ENCODE data around the gene CLDN16. TPM values are rescaled to one million over a fixed set of nuclear protein-coding genes. Genes with fewer than 3 reads are reported as not detected.

CLDN16 gene
- total and polyA plus RNA-seq, 2 of the 4 experiments (the other 2 are of a cell fraction): under 0.01 to 0.09 TPM

- H3K27ac ChIP-seq (ENCODE audit: insufficient read depth, low read length): no peak overlapping the region
- no peaks in the 10 kb centered on the region for H3K36me3 ChIP-seq (ENCODE audit: control insufficient read depth, insufficient read depth, low read length)
- intact Hi-C loops (cut with micrococcal nuclease): loop anchor here (1.0 to 2.0 kb wide), 3 partner anchors 62 to 423 kb away; partner anchors contain the start of gene CLDN1
- no peaks in the 10 kb centered on the region; a peak in 1 of 4 replicates for H3K79me1 ChIP-seq (ENCODE audit: low read depth in 1 of 2, low read length in 2 of 2)
- no TSS peak for BruUV-seq (replicated peaks)
- no peaks in the 10 kb centered on the region; the same call in 1 of the 2 replicates for H3K9me1 ChIP-seq (ENCODE audit: insufficient read depth, low read length)
- peak overlapping the region; percentile 78 for H2AFZ ChIP-seq (replicated peaks; ENCODE audit: low read length, poor library complexity)
- DNase-seq (peak; percentile 69), ATAC-seq (ENCODE audit: low read depth) (peak; percentile 21; the same call in 1 of the 2 replicates)
- H3K18ac ChIP-seq (ENCODE audit: low read depth, low read length): 0 out of 2 replicates have a peak overlapping the region, but pooled peaks have one; percentile 14
- no peak overlapping the region for H3K23ac ChIP-seq (ENCODE audit: low read depth, low read length)
- peaks cover 5% of the 10 kb centered on the region for H3K4me1 ChIP-seq (ENCODE audit: control insufficient read depth, insufficient read depth, low read length)
- in situ Hi-C loops (cut with MboI; ENCODE audit: low sequenced_read_pairs): no loop called here
- no peak overlapping the region for H3K4me2 ChIP-seq (ENCODE audit: low read depth, low read length)
- H3K4ac ChIP-seq (ENCODE audit: low read depth, low read length): peak overlapping the region; percentile 47
- CTCF ChIA-PET: interaction anchor here (0.6 to 1.6 kb wide), 10 partner anchors 11 to 423 kb away, joined by 3 to 9 read pairs (median 4); partner anchors contain the start of gene CLDN1
- peak overlapping the region in 1 of 2 experiments; percentile 53; a peak in 2 of 4 replicates for H4K8ac ChIP-seq (ENCODE audit: low read depth in 2 of 2, low read length in 2 of 2)
- peak overlapping the region; percentile 46 for H2AK5ac ChIP-seq (ENCODE audit: low read depth, low read length)
- H2AK9ac ChIP-seq (replicated peaks; ENCODE audit: low read depth, low read length, poor library complexity): no peak overlapping the region
- no peaks in the 10 kb centered on the region for H3K27me3 ChIP-seq (ENCODE audit: control insufficient read depth, insufficient read depth, low read length)
- H2BK20ac ChIP-seq (ENCODE audit: low read depth, low read length): peak overlapping the region; percentile 87
- H3K4me3 ChIP-seq (ENCODE audit: insufficient read depth, low read depth, low read length): no peak overlapping the region
- H4K5ac ChIP-seq (ENCODE audit: low read depth, low read length): no peak overlapping the region; the same call in 1 of the 2 replicates
- no peak overlapping the region for H3K56ac ChIP-seq (ENCODE audit: extremely low read depth, insufficient read depth, low read length)
- POLR2A ChIA-PET (ENCODE audit: unreplicated experiment): no interaction called here
- no peak overlapping the region for H2BK5ac ChIP-seq (ENCODE audit: low read depth, low read length, poor library complexity, severe bottlenecking)
- H4K20me1 ChIP-seq (ENCODE audit: insufficient read depth, low read length): no peaks in the 10 kb centered on the region
- peak overlapping the region; percentile 73; the same call in 1 of the 2 replicates for H2BK120ac ChIP-seq (ENCODE audit: low read depth, low read length)
- no CpG with 5 or more reads among the region's 2 CpGs for WGBS, 2 experiments (ENCODE audit: extremely low coverage in 2 of 2, insufficient read length in 1 of 2)
- 0 out of 2 replicates have a peak overlapping the region, but pooled peaks have one; percentile 36 for H4K91ac ChIP-seq (ENCODE audit: insufficient read depth, low read depth, low read length)
- dilution Hi-C loops (cut with HindIII; ENCODE audit: low sequenced_read_pairs, unreplicated experiment): no loop called here
- no peaks in the 10 kb centered on the region for H3K9me3 ChIP-seq (ENCODE audit: control insufficient read depth, insufficient read depth, low read length)
- no peak for TF ChIP-seq NFE2L2 (IDR thresholded peaks at IDR 0.05; ENCODE audit: low read depth, low read length)
- TF ChIP-seq POLR2A (IDR thresholded peaks at IDR 0.05; ENCODE audit: low read depth, low read length): no peak
- TF ChIP-seq RAD21 (IDR thresholded peaks at IDR 0.05; ENCODE audit: low read length): peak; percentile 62
- TF ChIP-seq, protein P1, sequence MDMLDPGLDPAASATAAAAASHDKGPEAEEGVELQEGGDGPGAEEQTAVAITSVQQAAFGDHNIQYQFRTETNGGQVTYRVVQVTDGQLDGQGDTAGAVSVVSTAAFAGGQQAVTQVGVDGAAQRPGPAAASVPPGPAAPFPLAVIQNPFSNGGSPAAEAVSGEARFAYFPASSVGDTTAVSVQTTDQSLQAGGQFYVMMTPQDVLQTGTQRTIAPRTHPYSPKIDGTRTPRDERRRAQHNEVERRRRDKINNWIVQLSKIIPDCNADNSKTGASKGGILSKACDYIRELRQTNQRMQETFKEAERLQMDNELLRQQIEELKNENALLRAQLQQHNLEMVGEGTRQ (IDR thresholded peaks at IDR 0.05; ENCODE audit: low read depth, low read length): no peak
- peak; percentile 36 for TF ChIP-seq SMC3 (IDR thresholded peaks at IDR 0.05; ENCODE audit: low read depth, low read length)
- peak; percentile 62 for TF ChIP-seq CTCF (conservative IDR thresholded peaks at IDR 0.05; ENCODE audit: low read depth, low read length)
- no peak overlapping the region for H3K9ac ChIP-seq (ENCODE audit: low read depth, low read length)
- H2BK15ac ChIP-seq (ENCODE audit: low read depth, low read length): peak overlapping the region; percentile 37; the same call in 1 of the 3 replicates
- H3K14ac ChIP-seq (replicated peaks; ENCODE audit: low read depth, low read length): no peak overlapping the region
Observed at GRCh38 chr3:190384309-190384756, 3.6 kb upstream of the CLDN16 start.
